Fibroblast of the aortic adventitia (primary cell): Measurements from ENCODE around the gene PP2D1. TPM values are rescaled to one million over a fixed set of nuclear protein-coding genes. Genes with fewer than 3 reads are reported as not detected.

Source experiments
- DNase-seq: peaks from one replicate; pipeline ENCODE4 v3.0.0-alpha.2; 2010; ENCODE audit warnings: low read depth
- H3K4me3 ChIP-seq: 2 replicates; pipeline ENCODE4 v1.5.1; 2011; ENCODE audit warnings: low read depth, mild to moderate bottlenecking, control low read depth, low read length, moderate library complexity
- total RNA-seq: library from RNA; depleted of rRNA; stranded (reverse); fragments of >200 nt; gene quantifications from 2 replicates; pipeline ENCODE4 v1.2.3, GENCODE V29; 2012; ENCODE audit warnings: low replicate concordance
- TF ChIP-seq, protein P1 (sequence below): IDR thresholded peaks from 2 replicates; pipeline ENCODE4 v1.5.1; 2011; ENCODE audit warnings: mild to moderate bottlenecking, low read length, control low read depth, inconsistent platforms; ENCODE audit not compliant: insufficient read depth

Gene PP2D1
- total RNA-seq, 1 donor = not detected

DNA sequence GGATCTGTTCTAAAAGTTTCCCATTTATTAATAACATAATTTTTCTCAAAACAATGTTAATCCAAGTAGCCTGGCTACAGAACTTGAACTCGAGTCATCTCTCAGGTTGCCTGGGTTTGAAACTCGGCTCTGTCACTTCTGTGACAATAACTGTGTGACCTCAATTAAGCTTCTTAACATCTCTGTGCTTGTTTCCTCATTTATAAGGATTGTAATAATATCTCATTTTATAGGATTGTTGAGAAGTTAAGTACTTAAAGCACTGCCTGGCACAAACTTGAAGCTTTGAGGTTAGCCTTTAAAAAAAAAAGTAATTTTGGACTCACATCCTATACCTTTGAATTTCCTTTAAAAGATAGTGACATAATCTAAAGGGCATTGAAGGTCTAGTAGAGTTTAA is 61.7 kb downstream of the PP2D1 start:
- H3K4me3 ChIP-seq = no peak overlapping the region
- DNase-seq = no peak
- TF ChIP-seq, protein P1, sequence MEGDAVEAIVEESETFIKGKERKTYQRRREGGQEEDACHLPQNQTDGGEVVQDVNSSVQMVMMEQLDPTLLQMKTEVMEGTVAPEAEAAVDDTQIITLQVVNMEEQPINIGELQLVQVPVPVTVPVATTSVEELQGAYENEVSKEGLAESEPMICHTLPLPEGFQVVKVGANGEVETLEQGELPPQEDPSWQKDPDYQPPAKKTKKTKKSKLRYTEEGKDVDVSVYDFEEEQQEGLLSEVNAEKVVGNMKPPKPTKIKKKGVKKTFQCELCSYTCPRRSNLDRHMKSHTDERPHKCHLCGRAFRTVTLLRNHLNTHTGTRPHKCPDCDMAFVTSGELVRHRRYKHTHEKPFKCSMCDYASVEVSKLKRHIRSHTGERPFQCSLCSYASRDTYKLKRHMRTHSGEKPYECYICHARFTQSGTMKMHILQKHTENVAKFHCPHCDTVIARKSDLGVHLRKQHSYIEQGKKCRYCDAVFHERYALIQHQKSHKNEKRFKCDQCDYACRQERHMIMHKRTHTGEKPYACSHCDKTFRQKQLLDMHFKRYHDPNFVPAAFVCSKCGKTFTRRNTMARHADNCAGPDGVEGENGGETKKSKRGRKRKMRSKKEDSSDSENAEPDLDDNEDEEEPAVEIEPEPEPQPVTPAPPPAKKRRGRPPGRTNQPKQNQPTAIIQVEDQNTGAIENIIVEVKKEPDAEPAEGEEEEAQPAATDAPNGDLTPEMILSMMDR = no peak

DNA sequence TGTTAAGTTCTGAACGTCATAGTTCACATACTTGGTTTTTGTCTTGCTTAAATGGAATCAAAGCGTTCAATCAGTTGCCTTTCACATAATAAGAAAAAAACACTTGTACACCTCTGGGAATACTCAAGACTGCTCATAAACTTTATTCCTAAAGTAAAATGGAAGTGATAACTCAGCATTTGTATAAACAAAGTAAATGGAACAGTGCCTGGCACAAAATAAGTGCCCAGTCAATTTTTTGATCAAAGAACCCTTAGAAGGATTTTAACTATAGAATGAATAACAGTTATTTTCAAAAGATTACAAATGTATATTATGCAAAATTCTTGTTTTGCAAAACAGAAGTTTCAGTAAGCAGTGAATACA is 63.9 kb downstream of the PP2D1 start:
- peak overlapping the region; percentile 89 for H3K4me3 ChIP-seq
- TF ChIP-seq, protein P1 = no peak
- DNase-seq = no peak

DNA sequence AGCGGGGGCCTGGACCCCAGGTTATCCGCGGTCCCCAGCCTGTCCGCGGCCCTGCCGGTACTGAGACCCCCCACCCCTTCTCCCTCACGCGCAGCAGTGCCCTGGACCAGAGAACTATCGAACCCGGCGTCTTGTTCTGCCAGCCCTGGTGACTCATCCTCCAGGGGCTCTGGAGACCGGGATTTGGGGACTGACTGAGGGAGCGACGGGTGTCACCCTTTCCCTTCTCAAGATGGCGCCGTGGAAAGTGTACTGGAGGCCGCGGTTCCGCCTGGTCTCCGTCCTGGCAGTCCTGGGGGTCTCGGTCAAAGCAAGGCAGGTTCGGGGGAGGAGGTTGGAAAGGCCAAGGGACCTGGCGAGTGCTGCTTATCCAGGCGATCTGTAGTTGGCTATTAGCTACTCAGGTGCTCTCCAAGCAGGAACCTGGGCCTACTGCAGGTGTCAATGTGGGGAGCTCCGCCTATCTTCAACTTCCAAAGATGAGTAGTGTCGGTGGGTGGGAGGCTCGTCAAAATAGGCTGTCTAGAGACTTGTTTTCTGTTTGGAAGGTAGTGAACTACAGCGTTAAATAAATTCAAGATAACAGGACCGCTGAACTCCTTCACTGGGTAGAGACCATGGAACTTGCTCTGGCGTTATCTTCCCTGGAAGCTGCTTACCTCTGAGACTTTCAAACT is 64.4 kb downstream of the PP2D1 start:
- peak; percentile 42 for DNase-seq
- TF ChIP-seq, protein P1 = no peak

DNA sequence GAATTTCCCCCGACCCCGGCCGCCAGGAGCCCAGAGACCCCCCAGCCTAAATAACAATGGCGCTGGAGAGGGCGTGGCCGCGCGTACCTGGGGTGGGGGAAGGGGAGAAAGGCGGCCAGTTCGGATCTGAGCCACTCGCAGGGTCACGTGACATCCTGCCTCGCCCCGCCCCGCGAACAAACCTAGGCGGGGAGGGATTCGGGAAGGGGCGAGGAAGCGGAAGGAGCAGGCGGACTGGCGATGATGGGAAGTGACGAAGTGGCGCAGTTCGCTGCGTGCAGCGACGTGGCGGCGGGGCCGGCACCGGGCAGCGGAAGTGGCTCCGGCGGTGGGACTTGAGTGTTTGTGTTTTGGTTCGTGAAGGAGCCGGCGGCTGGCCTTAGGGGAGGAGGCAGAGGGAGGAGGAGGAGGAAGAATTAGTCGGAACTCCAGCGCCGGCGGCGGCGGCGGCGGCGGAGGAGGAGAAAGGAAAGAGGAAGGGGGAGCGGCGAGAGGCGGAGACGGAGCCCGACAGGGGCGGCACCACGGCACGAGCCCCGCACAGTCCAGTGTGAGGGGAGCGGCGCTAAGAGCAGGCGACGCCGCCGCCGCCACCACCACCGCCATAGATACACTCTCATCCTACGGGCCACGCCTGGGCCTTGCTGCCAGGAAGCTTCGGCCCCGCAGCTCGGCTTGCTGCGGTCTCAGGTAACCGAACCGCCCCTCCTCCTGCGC is 65.1 kb downstream of the PP2D1 start, which contains the start of gene RAB5A:
RAB5A (plus strand) TSS at position 266 of the 717 bp plus-strand sequence. CDS start 3,802 bp downstream, outside the sequence.
- peak; percentile 97 for DNase-seq
- H3K4me3 ChIP-seq = peak within 1 kb of the TSS; percentile 89

More for the DNA sequence above, 64.4 kb downstream of the PP2D1 start:
- peak overlapping the region; percentile 89 for H3K4me3 ChIP-seq

DNA sequence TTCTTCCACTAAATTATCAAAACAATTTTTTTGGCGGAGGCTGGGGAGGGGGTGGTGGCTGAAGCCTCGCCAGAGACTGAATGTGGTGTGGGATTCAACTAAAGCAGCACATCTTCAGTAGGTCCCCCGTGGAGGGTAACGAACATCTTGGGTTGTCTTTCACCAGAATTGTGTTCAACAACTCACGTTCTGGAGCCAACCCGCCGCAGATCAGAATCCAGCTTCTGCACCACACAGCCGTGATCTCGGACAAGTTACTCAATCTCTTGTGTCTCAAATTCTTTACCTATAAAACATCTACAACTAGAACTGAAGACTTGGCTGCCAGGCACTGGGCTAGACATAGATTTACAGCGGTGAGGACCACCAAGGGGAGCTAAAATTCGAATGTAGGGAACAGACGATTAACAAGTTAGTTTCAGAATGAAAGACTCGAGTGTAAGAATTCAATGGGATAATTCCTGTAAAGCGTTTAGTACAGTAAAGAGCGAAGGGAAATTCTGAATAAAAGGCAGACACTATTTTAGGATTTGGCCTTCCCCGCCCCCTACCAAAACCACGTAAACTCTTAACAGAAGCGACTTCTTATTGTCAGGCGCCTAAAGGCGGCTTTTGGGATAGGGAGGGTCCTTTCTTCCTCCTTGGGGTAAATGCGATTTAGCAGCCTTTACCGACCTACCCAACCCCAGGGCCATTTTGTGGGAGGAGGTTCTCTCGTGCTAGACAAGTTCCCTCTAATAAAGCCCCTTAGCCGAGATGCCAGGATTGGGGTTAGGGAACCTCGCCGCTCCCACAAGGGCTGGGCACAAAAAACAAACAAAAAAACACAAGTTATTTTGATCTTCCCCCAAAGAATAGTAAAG is 65.9 kb downstream of the PP2D1 start:
- H3K4me3 ChIP-seq = peak overlapping the region; percentile 89
- DNase-seq = no peak
- TF ChIP-seq, protein P1 = no peak

More for the DNA sequence above, 65.1 kb downstream of the PP2D1 start, which contains the start of gene RAB5A:
- TF ChIP-seq, protein P1 = no peak

DNA sequence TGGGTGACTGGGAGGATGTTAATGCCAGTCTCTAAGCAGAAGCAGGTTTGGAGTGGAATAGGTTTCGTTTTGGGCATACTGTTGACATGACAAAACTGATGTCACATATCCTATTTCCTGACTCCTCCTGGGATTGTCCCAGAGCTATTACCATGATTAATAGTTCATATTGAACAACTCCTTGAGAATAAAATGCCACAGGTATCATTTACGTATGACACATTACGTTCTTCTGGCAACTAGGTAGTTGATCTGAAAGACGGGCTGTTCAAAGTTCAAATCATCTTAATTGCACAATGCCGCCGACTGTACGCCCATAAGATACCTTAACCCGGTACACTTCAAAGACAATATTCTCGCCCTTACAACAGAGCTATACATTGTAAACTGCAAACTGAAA is 66.5 kb downstream of the PP2D1 start:
- TF ChIP-seq, protein P1 = no peak
- no peak overlapping the region for H3K4me3 ChIP-seq
- DNase-seq = no peak
